HPDE6-E6E7 (cell line): ENCODE results near the gene FAM3A.

Source experiments
- DNase-seq: peaks from one replicate; pipeline ENCODE4 v3.0.0; 2011; ENCODE audit warnings: missing footprints; ENCODE audit errors: extremely low spot score

FAM3A gene

GRCh38 chrX:154462396-154462795 is 53.6 kb downstream of the FAM3A start:
- no peak for DNase-seq

- DNase-seq = no peak
Measured at GRCh38 chrX:154460326-154460725, 55.7 kb downstream of the FAM3A start.

GRCh38 chrX:154459832-154460231 is 56.2 kb downstream of the FAM3A start:
- DNase-seq = no peak

- no peak for DNase-seq
Measured at GRCh38 chrX:154458954-154459778, 56.9 kb downstream of the FAM3A start.

- DNase-seq = peak; percentile 70
Measured at GRCh38 chrX:154458116-154458953, 57.7 kb downstream of the FAM3A start, which contains the start of gene PLXNA3. PLXNA3 (plus strand) TSS chrX:154458281; CDS start chrX:154460184, 1,903 bp downstream.

GRCh38 chrX:154457491-154458115 is 58.4 kb downstream of the FAM3A start:
- DNase-seq = peak; percentile 58
